DMS153 (cell line): ENCODE data around the gene XKR8.
"Not testable (repeated sequence)": the region's sequence is repeated elsewhere in the genome, so short reads cannot be mapped to it uniquely, and the experiment has no call there.

ENCODE experiments used
- DNase-seq: peaks from one replicate; lab custom pipeline; 2025; lab: John Stamatoyannopoulos, UW

The XKR8 gene

GRCh38 chr1:27990920-27991537 lies 31.3 kb downstream of the XKR8 start:
- no peak for DNase-seq

DNA sequence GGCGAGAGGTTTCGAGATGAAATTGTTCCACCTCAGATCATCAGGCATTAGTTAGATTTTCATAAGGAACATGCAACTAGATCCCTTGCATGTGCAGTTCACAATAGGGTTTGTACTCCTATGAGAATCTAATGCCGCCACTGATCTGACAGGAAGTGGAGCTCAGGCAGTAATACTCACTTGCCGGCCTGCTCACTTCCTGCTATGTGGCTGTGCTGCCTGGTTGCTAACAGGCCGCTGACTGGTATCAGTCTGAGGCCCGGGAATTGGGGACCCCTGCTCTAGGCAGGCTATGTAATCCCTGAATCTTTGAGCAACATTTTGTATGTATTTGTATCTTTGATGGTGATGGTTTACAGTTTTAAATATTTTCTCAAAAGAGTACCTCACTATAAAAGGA lies 32.5 kb downstream of the XKR8 start:
- no peak for DNase-seq

DNA sequence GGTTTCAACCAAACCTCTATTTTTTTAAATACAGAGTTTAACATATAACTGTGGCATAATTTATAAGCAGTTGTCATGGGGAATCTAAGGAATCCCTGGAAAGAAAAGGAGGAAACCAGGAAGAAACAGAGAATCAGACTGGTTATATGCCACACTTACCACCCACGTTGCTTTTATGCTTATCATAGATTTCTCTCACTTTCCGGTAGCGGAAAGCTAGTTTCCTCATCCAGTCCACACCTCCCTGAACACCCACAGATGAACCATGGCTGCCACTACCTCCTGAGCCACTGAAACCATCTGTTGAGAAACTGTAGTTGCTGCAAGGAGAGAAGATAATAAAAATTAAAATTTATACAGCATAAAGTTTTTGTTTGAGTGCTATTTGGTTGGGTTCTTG lies 33.5 kb downstream of the XKR8 start:
- DNase-seq, result no peak

GRCh38 chr1:27994060-27994459 lies 34.3 kb downstream of the XKR8 start:
- no peak for DNase-seq

GRCh38 chr1:27994526-27994925 lies 34.8 kb downstream of the XKR8 start:
- DNase-seq, result not testable (repeated sequence)

DNA sequence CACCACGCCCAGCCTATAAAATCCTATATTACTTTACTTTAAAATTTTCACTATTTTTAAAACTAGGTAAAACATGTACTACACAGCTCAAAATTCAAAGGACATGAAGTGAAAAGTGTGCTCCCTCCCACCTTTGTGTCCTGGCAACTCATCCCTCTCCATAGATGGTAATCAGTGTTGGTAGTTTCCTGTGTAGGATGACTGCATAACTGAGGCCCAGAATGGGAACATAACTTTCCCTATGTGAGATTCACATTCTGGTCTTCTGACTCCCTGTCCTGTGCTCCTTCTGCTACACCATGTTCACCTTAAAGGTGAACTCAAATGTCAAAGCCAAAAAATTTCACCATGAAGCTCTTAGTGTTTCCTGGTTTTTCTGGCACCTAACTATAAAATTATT lies 39.3 kb downstream of the XKR8 start:
- DNase-seq, result no peak

GRCh38 chr1:28002600-28002999 lies 42.8 kb downstream of the XKR8 start:
- no peak for DNase-seq

DNA sequence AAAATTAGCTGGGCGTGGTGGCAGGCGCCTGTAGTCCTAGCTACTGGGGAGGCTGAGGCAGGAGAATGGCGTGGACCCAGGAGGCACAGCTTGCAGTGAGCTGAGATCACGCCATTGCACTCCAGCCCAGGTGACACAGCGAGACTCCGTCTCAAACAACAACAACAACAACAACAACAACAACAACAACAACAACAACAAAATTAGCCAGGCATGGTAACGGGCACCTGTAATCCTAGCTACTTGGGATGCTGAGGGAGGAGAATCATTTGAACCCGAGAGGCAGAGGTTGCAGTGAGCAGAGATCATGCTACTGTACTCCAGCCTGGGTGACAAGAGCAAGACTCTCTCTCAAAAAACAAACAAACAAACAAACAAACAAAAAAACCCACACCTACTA lies 43.3 kb downstream of the XKR8 start:
- DNase-seq, result not testable (repeated sequence)

- no peak for DNase-seq
These were observed 51.2 kb downstream of the XKR8 start for GRCh38 chr1:28010969-28011368.
